Measurements from ENCODE around the gene HOXC6.
A peak's percentile ranks its signal among the peaks of the same experiment; 100 is the strongest.

HOXC6 gene

GRCh38 chr12:54030889-54031471 is 2.7 kb downstream of the HOXC6 start:
- DNase-seq (ENCODE audit: low spot score), result no peak

GRCh38 chr12:54031480-54031879 is 3.2 kb downstream of the HOXC6 start:
- DNase-seq (ENCODE audit: low spot score), result no peak
- no peak for TF ChIP-seq CTCF (IDR thresholded peaks at IDR 0.05; ENCODE audit: extremely low read depth, missing control alignments)

More at GRCh38 chr12:54030889-54031471, 2.7 kb downstream of the HOXC6 start:
- no peak for TF ChIP-seq CTCF (IDR thresholded peaks at IDR 0.05; ENCODE audit: extremely low read depth, missing control alignments)

DNA sequence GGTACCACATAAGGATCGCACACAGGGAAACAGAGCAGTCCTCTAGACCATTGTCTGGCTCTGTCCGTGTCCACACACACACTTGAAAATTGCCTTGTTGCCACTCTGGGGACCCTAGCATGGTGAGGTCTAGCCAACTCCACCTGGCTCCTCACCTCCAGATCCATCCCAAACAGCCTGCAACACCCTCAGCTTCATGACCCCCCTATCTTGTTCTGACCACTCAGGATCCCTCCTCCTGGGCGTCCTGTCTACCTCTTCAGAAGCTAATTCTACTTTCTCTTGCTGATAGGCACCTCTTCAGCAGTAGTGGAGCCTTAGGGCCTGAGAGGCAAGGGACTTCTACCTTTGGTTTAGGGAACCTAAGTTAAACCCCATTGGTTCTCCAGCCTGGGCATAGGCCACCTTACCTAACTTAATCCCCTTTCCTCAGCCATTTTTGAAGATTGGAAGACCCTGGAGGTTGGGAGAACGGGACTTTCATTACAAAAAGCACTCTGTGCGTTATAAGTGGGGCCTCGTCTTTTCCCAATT is 3.9 kb downstream of the HOXC6 start:
- DNase-seq (ENCODE audit: low spot score), result no peak

GRCh38 chr12:54032627-54033100 is 4.4 kb downstream of the HOXC6 start, which contains the start of gene HOXC5:
TSS of gene HOXC5 (plus strand) at chr12:54033050. CDS start at chr12:54033123, 73 bp downstream.
- TF ChIP-seq CTCF (IDR thresholded peaks at IDR 0.05; ENCODE audit: extremely low read depth, missing control alignments), result peak; percentile 96
- DNase-seq (ENCODE audit: low spot score), result peak; percentile 93

More for the DNA sequence above, 3.9 kb downstream of the HOXC6 start:
- TF ChIP-seq CTCF (IDR thresholded peaks at IDR 0.05; ENCODE audit: extremely low read depth, missing control alignments), result no peak

GRCh38 chr12:54033106-54033979 is 5.1 kb downstream of the HOXC6 start:
- DNase-seq (ENCODE audit: low spot score), result no peak
- TF ChIP-seq CTCF (IDR thresholded peaks at IDR 0.05; ENCODE audit: extremely low read depth, missing control alignments), result no peak

- no peak for DNase-seq (ENCODE audit: low spot score)
- TF ChIP-seq CTCF (IDR thresholded peaks at IDR 0.05; ENCODE audit: extremely low read depth, missing control alignments), result no peak
Observed at GRCh38 chr12:54033980-54034784, 5.9 kb downstream of the HOXC6 start.
